Trophoblast cell (in vitro differentiated cells and primary cell): ENCODE data around the gene FAM3C.
A peak's percentile ranks its signal among the peaks of the same experiment; 100 is the strongest.

Experiments used
- DNase-seq, 2 donors: peaks; one replicate each; pipeline ENCODE4 v3.0.0-alpha.2; 2016
- H2AFZ ChIP-seq: 2 replicates; pipeline ENCODE4 v1.6.1; 2013; ENCODE audit warnings: low read length, moderate library complexity, mild to moderate bottlenecking; ENCODE audit not compliant: insufficient read depth, poor library complexity
- H2AK5ac ChIP-seq: 2 replicates; pipeline ENCODE4 v1.6.1; 2013; ENCODE audit warnings: mild to moderate bottlenecking, low read length
- H2BK120ac ChIP-seq: 2 replicates; pipeline ENCODE4 v1.6.1; 2013; ENCODE audit warnings: low read length, mild to moderate bottlenecking, moderate library complexity; ENCODE audit not compliant: insufficient read depth, poor library complexity
- H2BK12ac ChIP-seq: 2 replicates; pipeline ENCODE4 v1.6.1; 2013; ENCODE audit warnings: mild to moderate bottlenecking, low read length, moderate library complexity
- H2BK5ac ChIP-seq: 2 replicates; pipeline ENCODE4 v1.6.1; 2013; ENCODE audit warnings: low read length, low read depth, moderate library complexity, mild to moderate bottlenecking; ENCODE audit not compliant: poor library complexity
- H3K14ac ChIP-seq: 2 replicates; pipeline ENCODE4 v1.6.1; 2013; ENCODE audit warnings: mild to moderate bottlenecking, low read length
- H3K18ac ChIP-seq: 2 replicates; pipeline ENCODE4 v1.6.1; 2013; ENCODE audit warnings: mild to moderate bottlenecking, low read length
- H3K23ac ChIP-seq: 2 replicates; pipeline ENCODE4 v1.6.1; 2013; ENCODE audit warnings: low read length
- H3K27ac ChIP-seq: 2 replicates; pipeline ENCODE4 v1.5.1; 2013; ENCODE audit warnings: low read depth, mild to moderate bottlenecking, inconsistent platforms, low read length, moderate library complexity
- H3K27me3 ChIP-seq: 2 replicates; pipeline ENCODE4 v1.6.1; 2013; ENCODE audit warnings: inconsistent platforms, mild to moderate bottlenecking, low read length, moderate library complexity; ENCODE audit not compliant: insufficient read depth
- H3K36me3 ChIP-seq, 2 experiments: 1 replicate in 1 of 2; 2 replicates in 1 of 2; pipeline ENCODE4 v1.6.1; 2013; ENCODE audit warnings: low read length in 2 of 2, mild to moderate bottlenecking in 2 of 2, moderate library complexity in 1 of 2; ENCODE audit not compliant: insufficient read depth in 2 of 2, control insufficient read depth in 1 of 2
- H3K4ac ChIP-seq: 2 replicates; pipeline ENCODE4 v1.6.1; 2013; ENCODE audit warnings: low read depth, mild to moderate bottlenecking, low read length, moderate library complexity
- H3K4me1 ChIP-seq, 2 experiments: 1 replicate in 1 of 2; 2 replicates in 1 of 2; pipeline ENCODE4 v1.6.1; 2013; ENCODE audit warnings: low read length in 2 of 2, mild to moderate bottlenecking in 2 of 2, moderate library complexity in 1 of 2; ENCODE audit not compliant: insufficient read depth in 2 of 2, control insufficient read depth in 1 of 2
- H3K4me2 ChIP-seq: 2 replicates; pipeline ENCODE4 v1.6.1; 2013; ENCODE audit warnings: inconsistent platforms, mild to moderate bottlenecking, low read length, moderate library complexity
- H3K4me3 ChIP-seq: 2 replicates; pipeline ENCODE4 v1.5.1; 2013; ENCODE audit warnings: mild to moderate bottlenecking, low read depth, low read length, inconsistent platforms
- H3K79me1 ChIP-seq: one replicate; pipeline ENCODE4 v1.6.1; 2013; ENCODE audit warnings: low read length
- H3K79me2 ChIP-seq: 2 replicates; pipeline ENCODE4 v1.6.1; 2013; ENCODE audit warnings: low read length, mild to moderate bottlenecking; ENCODE audit not compliant: control insufficient read depth, insufficient read depth, poor library complexity
- H3K9ac ChIP-seq: 2 replicates; pipeline ENCODE4 v1.6.1; 2013; ENCODE audit warnings: mild to moderate bottlenecking, low read length
- H3K9me3 ChIP-seq: 2 replicates; pipeline ENCODE4 v1.6.1; 2013; ENCODE audit warnings: low read depth, mild to moderate bottlenecking, control low read depth, inconsistent platforms, low read length; ENCODE audit not compliant: insufficient read depth
- H4K12ac ChIP-seq: 2 replicates; pipeline ENCODE4 v1.6.1; 2013; ENCODE audit warnings: low read depth, mild to moderate bottlenecking, low read length, moderate library complexity
- H4K8ac ChIP-seq: 2 replicates; pipeline ENCODE4 v1.6.1; 2013; ENCODE audit warnings: low read depth, mild to moderate bottlenecking, low read length, moderate library complexity
- H4K91ac ChIP-seq: one replicate; pipeline ENCODE4 v1.6.1; 2013; ENCODE audit warnings: low read depth, mild to moderate bottlenecking, low read length, moderate library complexity
- WGBS: extraction: QIAGEN DNeasy Blood & Tissue Kit; methylation state at CpG from one replicate; pipeline ENCODE4 v1.1.7; 2013; ENCODE audit warnings: missing lambda C conversion rate; ENCODE audit not compliant: insufficient read length, insufficient coverage; ENCODE audit errors: extremely low coverage; 5-methylcytosine and 5-hydroxymethylcytosine counted together

The FAM3C gene

GRCh38 chr7:121331574-121331973 is 64.5 kb downstream of the FAM3C start:
- H3K79me1 ChIP-seq, result no peaks in the 10 kb centered on the region
- H3K18ac ChIP-seq, result no peak overlapping the region
- no peak overlapping the region for H4K91ac ChIP-seq
- H4K12ac ChIP-seq, result no peak overlapping the region
- DNase-seq, result no peak
- H2AFZ ChIP-seq, result no peak overlapping the region
- H3K23ac ChIP-seq, result no peak overlapping the region
- H3K9me3 ChIP-seq, result peaks cover 9% of the 10 kb centered on the region
- no peak overlapping the region for H3K9ac ChIP-seq
- no peak overlapping the region for H3K4me2 ChIP-seq
- H3K14ac ChIP-seq, result no peak overlapping the region
- no peaks in the 10 kb centered on the region for H3K36me3 ChIP-seq
- no peak overlapping the region for H4K8ac ChIP-seq
- H2BK12ac ChIP-seq, result no peak overlapping the region
- no CpG with 5 or more reads among the region's 5 CpGs for WGBS
- no peak overlapping the region for H3K4ac ChIP-seq
- no peaks in the 10 kb centered on the region for H3K79me2 ChIP-seq
- H2BK120ac ChIP-seq, result no peak overlapping the region
- peaks cover 20% of the 10 kb centered on the region for H3K27me3 ChIP-seq
- H2AK5ac ChIP-seq, result no peak overlapping the region
- no peak overlapping the region for H2BK5ac ChIP-seq
- peaks cover 11 to 12% of the 10 kb centered on the region in 2 experiments for H3K4me1 ChIP-seq
- H3K27ac ChIP-seq, result no peak overlapping the region
- no peak overlapping the region for H3K4me3 ChIP-seq

DNA sequence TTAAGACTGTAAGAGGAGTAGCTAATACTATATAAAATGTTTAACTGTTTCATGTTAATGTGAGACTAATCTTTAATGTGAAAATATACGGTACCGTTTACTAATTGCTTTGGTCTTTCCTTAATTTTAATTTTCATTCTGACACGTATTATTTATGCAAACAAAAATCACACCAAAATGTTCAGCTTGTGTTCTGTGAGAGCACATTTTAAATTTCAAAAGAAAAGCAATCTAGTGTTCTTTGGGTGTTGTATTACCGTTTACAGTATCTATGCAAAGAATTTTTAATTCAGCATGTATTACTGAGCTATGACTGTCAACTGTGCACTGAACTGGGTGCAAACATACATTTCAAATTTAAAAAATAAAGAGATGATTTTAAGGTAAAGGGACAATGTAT is 65.1 kb downstream of the FAM3C start:
- Histone ChIP-seq H3K9ac (no peak overlapping the region), H3K36me3 (no peaks in the 10 kb centered on the region), H3K27ac (no peak overlapping the region), H3K79me2 (no peaks in the 10 kb centered on the region), H4K12ac (no peak overlapping the region), H3K9me3 (peaks cover 9% of the 10 kb centered on the region), H3K18ac (no peak overlapping the region), H3K4me1 (peaks cover 11 to 12% of the 10 kb centered on the region in 2 experiments), H3K23ac (no peak overlapping the region), H2BK120ac (no peak overlapping the region), H3K79me1 (no peaks in the 10 kb centered on the region), H2BK12ac (no peak overlapping the region), H3K4ac (no peak overlapping the region), H3K27me3 (peaks cover 20% of the 10 kb centered on the region), H2BK5ac (no peak overlapping the region), H2AFZ (no peak overlapping the region), H3K14ac (no peak overlapping the region), H3K4me3 (no peak overlapping the region), H4K91ac (no peak overlapping the region), H4K8ac (no peak overlapping the region), H2AK5ac (no peak overlapping the region), H3K4me2 (no peak overlapping the region)
- DNase-seq, result no peak
- WGBS, result no CpG with 5 or more reads among the region's 4 CpGs

DNA sequence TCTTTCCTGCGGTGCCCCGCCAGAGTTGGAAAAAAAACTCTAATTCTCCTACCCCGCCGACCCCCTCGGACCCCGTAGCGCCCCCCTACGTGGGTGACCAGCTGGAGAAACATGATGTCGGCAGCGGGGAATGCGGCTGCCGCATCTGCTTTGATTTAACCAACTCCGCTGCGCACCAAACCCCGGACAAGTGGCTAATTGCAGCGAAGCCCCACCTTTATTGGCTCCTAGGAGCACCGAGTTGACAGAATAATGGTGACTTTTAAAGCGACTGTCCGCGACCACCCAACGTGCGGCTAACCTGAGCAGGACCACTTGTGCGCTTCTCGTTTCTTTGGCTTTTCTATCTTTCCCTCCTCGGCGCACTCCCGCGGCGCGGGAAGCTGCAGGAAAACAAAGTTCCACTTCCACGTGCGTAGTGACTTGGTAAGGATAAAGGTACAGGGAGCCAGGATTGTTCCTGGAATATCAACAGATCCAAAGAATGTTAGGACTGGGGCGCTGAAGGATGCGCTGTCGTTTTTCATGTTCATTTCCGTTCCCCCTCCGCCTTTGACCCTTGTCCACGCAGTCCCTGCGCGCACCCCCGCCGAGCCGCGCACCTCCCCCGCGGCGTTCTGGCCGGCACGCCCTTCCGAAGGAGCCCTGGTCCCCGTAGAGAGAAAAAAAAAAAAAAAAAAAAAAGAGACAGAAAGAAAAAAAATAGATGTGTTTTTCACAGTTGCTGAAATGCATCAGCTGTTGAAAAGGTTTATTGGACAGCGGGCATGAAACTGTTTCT is 65.9 kb downstream of the FAM3C start:
- peak overlapping the region; percentile 65 for H3K4me2 ChIP-seq

GRCh38 chr7:121329191-121330052 is 66.7 kb downstream of the FAM3C start:
- Histone ChIP-seq H2AFZ (peak overlapping the region; percentile 32), H3K4ac (no peak overlapping the region), H3K4me1 (peaks cover 11 to 12% of the 10 kb centered on the region in 2 experiments), H3K18ac (no peak overlapping the region), H3K36me3 (no peaks in the 10 kb centered on the region), H3K4me2 (peak overlapping the region; percentile 65), H3K79me1 (no peaks in the 10 kb centered on the region), H2BK5ac (no peak overlapping the region), H4K12ac (no peak overlapping the region), H2AK5ac (no peak overlapping the region), H2BK12ac (no peak overlapping the region), H3K9ac (no peak overlapping the region), H2BK120ac (no peak overlapping the region), H3K9me3 (peaks cover 9% of the 10 kb centered on the region), H3K79me2 (no peaks in the 10 kb centered on the region), H3K14ac (no peak overlapping the region), H4K8ac (no peak overlapping the region), H3K27ac (no peak overlapping the region), H4K91ac (no peak overlapping the region), H3K27me3 (peaks cover 20% of the 10 kb centered on the region), H3K23ac (no peak overlapping the region), H3K4me3 (no peak overlapping the region)
- no CpG with 5 or more reads among the region's 47 CpGs for WGBS
- DNase-seq, result peak; percentile 6 to 42

More for the DNA sequence above, 65.9 kb downstream of the FAM3C start:
- no peak for DNase-seq
- Histone ChIP-seq H3K4me1 (peaks cover 11 to 12% of the 10 kb centered on the region in 2 experiments), H3K4ac (no peak overlapping the region), H3K9ac (no peak overlapping the region), H3K27ac (no peak overlapping the region), H2AK5ac (no peak overlapping the region), H2AFZ (no peak overlapping the region), H3K23ac (no peak overlapping the region), H3K79me1 (no peaks in the 10 kb centered on the region), H3K4me3 (peak overlapping the region; percentile 53), H4K91ac (no peak overlapping the region), H4K12ac (no peak overlapping the region), H2BK120ac (no peak overlapping the region), H2BK12ac (no peak overlapping the region), H3K79me2 (no peaks in the 10 kb centered on the region), H3K14ac (no peak overlapping the region), H3K27me3 (peaks cover 20% of the 10 kb centered on the region), H4K8ac (no peak overlapping the region), H3K36me3 (no peaks in the 10 kb centered on the region), H2BK5ac (no peak overlapping the region), H3K18ac (no peak overlapping the region), H3K9me3 (peaks cover 9% of the 10 kb centered on the region)
- WGBS, result no CpG with 5 or more reads among the region's 52 CpGs
